ENCODE measurements around the gene LHX5.

- TF ChIP-seq CTCF (IDR thresholded peaks at IDR 0.05) (no peak), POLR2A (IDR thresholded peaks at IDR 0.05) (no peak)
Measured at GRCh38 chr12:113464852-113465719, 6.6 kb downstream of the LHX5 start.

Data from sigmoid colon (tissue), 3 donors.